Gastrocnemius medialis (tissue), 4 donors: ENCODE results near the gene ANKS1B.

Experiments
- CTCF ChIP-seq, 5 experiments: fragments of 450-650 bp in 3 of 5; fragments of 200-600 bp in 2 of 5; sonication (generic) in 2 of 5; IDR thresholded peaks in 4 of 5; conservative IDR thresholded peaks in 1 of 5; 1 replicate in 4 of 5; 2 replicates in 1 of 5; pipeline ENCODE4 v1.5.1; 2016 to 2019; ENCODE audit warnings: antibody characterized with exemption in 5 of 5, mild to moderate bottlenecking in 3 of 5, moderate library complexity in 3 of 5
- POLR2A ChIP-seq, 2 donors: fragments of 450-650 bp; IDR thresholded peaks; one replicate each; pipeline ENCODE4 v1.6.1; 2017; ENCODE audit warnings: antibody characterized with exemption in 2 of 2, mild to moderate bottlenecking in 2 of 2, moderate library complexity in 2 of 2

GRCh38 chr12:98918176-98918863 lies 1066.4 kb downstream of the ANKS1B start:
- TF ChIP-seq CTCF (IDR thresholded peaks at IDR 0.05 in 4 of 5, conservative IDR thresholded peaks at IDR 0.05 in 1 of 5) (no peak), POLR2A (IDR thresholded peaks at IDR 0.05) (no peak)
